HepG2 (cell line): ENCODE data around the gene CTIF. TPM values are rescaled to one million over a fixed set of nuclear protein-coding genes. Genes with fewer than 3 reads are reported as not detected.

ENCODE experiments used
- DNMT1 ChIP-seq: sonication (generic); formaldehyde crosslinking; IDR thresholded peaks from 2 replicates; pipeline ENCODE4 v1.5.1; 2020; ENCODE audit warnings: mild to moderate bottlenecking, missing genetic modification reagents
- THAP11 ChIP-seq: IDR thresholded peaks from 2 replicates; pipeline ENCODE4 v1.6.1; 2016; ENCODE audit warnings: missing biosample characterization, missing genetic modification reagents
- polyA plus RNA-seq, 8 experiments: library from polyadenylated mRNA; depleted of rRNA in 3 of 8; stranded (reverse) in 7 of 8; unstranded in 1 of 8; fragments of >200 nt; fragmentation: Illumina TruSeq in 4 of 8; extraction: Trizol in 4 of 8; gene quantifications; 2 replicates each; pipeline versions ENCODE4 v1.2.1 to v1.2.3, GENCODE V29; 2011 to 2016; ENCODE audit warnings: low read depth in 4 of 8, missing spikeins in 1 of 8, mixed read lengths in 1 of 8; ENCODE audit not compliant: insufficient read depth in 1 of 8
- total RNA-seq, 5 experiments: library from RNA; depleted of rRNA; stranded (reverse); fragments of >200 nt; fragmentation: Illumina TruSeq; extraction: Trizol; gene quantifications; 2 replicates each; pipeline ENCODE4 v1.2.3, GENCODE V29; 2016; ENCODE audit warnings: low read depth in 1 of 5
- TF ChIP-seq, protein P1 (sequence below): sonication (generic); formaldehyde crosslinking; IDR thresholded peaks from 2 replicates; pipeline ENCODE4 v1.5.1; 2020; ENCODE audit warnings: mild to moderate bottlenecking, missing genetic modification reagents, moderate library complexity
- TF ChIP-seq, protein P2 (sequence below): sonication (generic); formaldehyde crosslinking; IDR thresholded peaks from 2 replicates; pipeline ENCODE4 v1.4.0; 2020; ENCODE audit warnings: missing genetic modification reagents
- TF ChIP-seq, protein P3 (sequence below): sonication (generic); formaldehyde crosslinking; IDR thresholded peaks from 2 replicates; pipeline ENCODE4 v1.5.0; 2020; ENCODE audit warnings: missing genetic modification reagents, mild to moderate bottlenecking, borderline replicate concordance
- TF ChIP-seq, protein P4 (sequence below): sonication (generic); formaldehyde crosslinking; IDR thresholded peaks from 2 replicates; pipeline ENCODE4 v1.5.1; 2020; ENCODE audit warnings: mild to moderate bottlenecking, missing genetic modification reagents, borderline replicate concordance

CTIF gene
- total and polyA plus RNA-seq, 2 of the 13 experiments (the other 11 are each of a cell fraction or from before 2014, with no cell fraction given): 18.2 to 28.0 TPM

DNA sequence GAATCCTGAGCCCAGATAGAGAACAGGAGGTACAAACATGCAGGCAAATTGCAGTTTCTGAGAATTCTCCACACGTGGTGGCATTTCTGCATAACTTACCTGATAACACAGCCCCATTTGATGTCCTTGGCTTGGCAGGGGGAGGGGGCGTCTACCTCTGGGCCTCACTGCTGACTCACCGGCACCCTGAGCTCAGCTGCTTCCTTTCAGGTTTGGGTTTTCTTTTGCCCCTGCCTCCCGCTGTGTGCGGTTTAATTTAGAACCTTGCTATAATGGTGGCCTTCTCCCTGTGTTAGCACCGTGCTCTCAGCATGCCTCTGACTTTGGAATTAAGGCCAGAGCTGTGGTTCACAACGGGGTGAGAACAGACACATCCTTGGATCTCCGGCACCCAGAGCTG lies 4.4 kb downstream of the CTIF start (continued):
- TF ChIP-seq, protein P1, sequence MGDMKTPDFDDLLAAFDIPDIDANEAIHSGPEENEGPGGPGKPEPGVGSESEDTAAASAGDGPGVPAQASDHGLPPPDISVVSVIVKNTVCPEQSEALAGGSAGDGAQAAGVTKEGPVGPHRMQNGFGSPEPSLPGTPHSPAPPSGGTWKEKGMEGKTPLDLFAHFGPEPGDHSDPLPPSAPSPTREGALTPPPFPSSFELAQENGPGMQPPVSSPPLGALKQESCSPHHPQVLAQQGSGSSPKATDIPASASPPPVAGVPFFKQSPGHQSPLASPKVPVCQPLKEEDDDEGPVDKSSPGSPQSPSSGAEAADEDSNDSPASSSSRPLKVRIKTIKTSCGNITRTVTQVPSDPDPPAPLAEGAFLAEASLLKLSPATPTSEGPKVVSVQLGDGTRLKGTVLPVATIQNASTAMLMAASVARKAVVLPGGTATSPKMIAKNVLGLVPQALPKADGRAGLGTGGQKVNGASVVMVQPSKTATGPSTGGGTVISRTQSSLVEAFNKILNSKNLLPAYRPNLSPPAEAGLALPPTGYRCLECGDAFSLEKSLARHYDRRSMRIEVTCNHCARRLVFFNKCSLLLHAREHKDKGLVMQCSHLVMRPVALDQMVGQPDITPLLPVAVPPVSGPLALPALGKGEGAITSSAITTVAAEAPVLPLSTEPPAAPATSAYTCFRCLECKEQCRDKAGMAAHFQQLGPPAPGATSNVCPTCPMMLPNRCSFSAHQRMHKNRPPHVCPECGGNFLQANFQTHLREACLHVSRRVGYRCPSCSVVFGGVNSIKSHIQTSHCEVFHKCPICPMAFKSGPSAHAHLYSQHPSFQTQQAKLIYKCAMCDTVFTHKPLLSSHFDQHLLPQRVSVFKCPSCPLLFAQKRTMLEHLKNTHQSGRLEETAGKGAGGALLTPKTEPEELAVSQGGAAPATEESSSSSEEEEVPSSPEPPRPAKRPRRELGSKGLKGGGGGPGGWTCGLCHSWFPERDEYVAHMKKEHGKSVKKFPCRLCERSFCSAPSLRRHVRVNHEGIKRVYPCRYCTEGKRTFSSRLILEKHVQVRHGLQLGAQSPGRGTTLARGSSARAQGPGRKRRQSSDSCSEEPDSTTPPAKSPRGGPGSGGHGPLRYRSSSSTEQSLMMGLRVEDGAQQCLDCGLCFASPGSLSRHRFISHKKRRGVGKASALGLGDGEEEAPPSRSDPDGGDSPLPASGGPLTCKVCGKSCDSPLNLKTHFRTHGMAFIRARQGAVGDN (CRISPR knock-in tag): peak; percentile 36
- TF ChIP-seq, protein P2, sequence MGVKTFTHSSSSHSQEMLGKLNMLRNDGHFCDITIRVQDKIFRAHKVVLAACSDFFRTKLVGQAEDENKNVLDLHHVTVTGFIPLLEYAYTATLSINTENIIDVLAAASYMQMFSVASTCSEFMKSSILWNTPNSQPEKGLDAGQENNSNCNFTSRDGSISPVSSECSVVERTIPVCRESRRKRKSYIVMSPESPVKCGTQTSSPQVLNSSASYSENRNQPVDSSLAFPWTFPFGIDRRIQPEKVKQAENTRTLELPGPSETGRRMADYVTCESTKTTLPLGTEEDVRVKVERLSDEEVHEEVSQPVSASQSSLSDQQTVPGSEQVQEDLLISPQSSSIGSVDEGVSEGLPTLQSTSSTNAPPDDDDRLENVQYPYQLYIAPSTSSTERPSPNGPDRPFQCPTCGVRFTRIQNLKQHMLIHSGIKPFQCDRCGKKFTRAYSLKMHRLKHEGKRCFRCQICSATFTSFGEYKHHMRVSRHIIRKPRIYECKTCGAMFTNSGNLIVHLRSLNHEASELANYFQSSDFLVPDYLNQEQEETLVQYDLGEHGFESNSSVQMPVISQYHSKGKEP (CRISPR knock-in tag): no peak
- TF ChIP-seq THAP11 (CRISPR knock-in tag) (no peak), DNMT1 (CRISPR knock-in tag) (no peak)
- TF ChIP-seq, protein P3, sequence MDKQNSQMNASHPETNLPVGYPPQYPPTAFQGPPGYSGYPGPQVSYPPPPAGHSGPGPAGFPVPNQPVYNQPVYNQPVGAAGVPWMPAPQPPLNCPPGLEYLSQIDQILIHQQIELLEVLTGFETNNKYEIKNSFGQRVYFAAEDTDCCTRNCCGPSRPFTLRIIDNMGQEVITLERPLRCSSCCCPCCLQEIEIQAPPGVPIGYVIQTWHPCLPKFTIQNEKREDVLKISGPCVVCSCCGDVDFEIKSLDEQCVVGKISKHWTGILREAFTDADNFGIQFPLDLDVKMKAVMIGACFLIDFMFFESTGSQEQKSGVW: no peak
- TF ChIP-seq, protein P4, sequence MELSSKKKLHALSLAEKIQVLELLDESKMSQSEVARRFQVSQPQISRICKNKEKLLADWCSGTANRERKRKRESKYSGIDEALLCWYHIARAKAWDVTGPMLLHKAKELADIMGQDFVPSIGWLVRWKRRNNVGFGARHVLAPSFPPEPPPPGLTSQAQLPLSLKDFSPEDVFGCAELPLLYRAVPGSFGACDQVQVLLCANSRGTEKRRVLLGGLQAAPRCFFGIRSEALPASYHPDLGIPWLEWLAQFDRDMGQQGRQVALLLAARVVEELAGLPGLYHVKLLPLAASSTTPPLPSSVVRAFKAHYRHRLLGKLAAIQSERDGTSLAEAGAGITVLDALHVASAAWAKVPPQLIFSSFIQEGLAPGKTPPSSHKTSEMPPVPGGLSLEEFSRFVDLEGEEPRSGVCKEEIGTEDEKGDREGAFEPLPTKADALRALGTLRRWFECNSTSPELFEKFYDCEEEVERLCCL (CRISPR knock-in tag): no peak
